NCI-H146 treated with DMSO at 0.1 percent for 48 hours (cell line): ENCODE data around the gene TRIM49D1.
"Not testable (repeated sequence)": the region's sequence is repeated elsewhere in the genome, so short reads cannot be mapped to it uniquely, and the experiment has no call there.

Source experiments
- DNase-seq: peaks from one replicate; lab custom pipeline; 2025; ENCODE audit not compliant: unreplicated experiment; lab: John Stamatoyannopoulos, UW

Gene TRIM49D1

GRCh38 chr11:89922195-89922660, at the start of gene TRIM49D1:
TSS of gene TRIM49D1 (minus strand) at chr11:89922245. CDS start at chr11:89917710, 4,535 bp downstream.
- DNase-seq = no peak

GRCh38 chr11:89965737-89966136, 43.7 kb upstream of the TRIM49D1 start, which contains the start of gene TRIM64:
TSS of gene TRIM64 (plus strand) at chr11:89966037. CDS start at chr11:89968504, 2,467 bp downstream.
- not testable (repeated sequence) for DNase-seq

GRCh38 chr11:89960833-89961232, 38.8 kb upstream of the TRIM49D1 start:
- DNase-seq = not testable (repeated sequence)

- DNase-seq = not testable (repeated sequence)
Observed at GRCh38 chr11:89923764-89924163, 1.7 kb upstream of the TRIM49D1 start, which contains the start of gene TRIM49D2. TSS of gene TRIM49D2 (plus strand) at chr11:89924064. CDS start at chr11:89926762, 2,698 bp downstream.

- not testable (repeated sequence) for DNase-seq
Observed at GRCh38 chr11:89900809-89901208, 21.2 kb downstream of the TRIM49D1 start.

GRCh38 chr11:89893245-89893644, 28.8 kb downstream of the TRIM49D1 start:
- DNase-seq = not testable (repeated sequence)

GRCh38 chr11:89877511-89877910, 44.5 kb downstream of the TRIM49D1 start:
- not testable (repeated sequence) for DNase-seq

GRCh38 chr11:89872588-89872987, 49.5 kb downstream of the TRIM49D1 start:
- DNase-seq = not testable (repeated sequence)

- DNase-seq = not testable (repeated sequence)
Observed at GRCh38 chr11:89865223-89865622, 56.8 kb downstream of the TRIM49D1 start.

- not testable (repeated sequence) for DNase-seq
Observed at GRCh38 chr11:89863906-89864704, 57.9 kb downstream of the TRIM49D1 start.
